Testis (tissue), 2 donors: Measurements from ENCODE around the gene UQCRH.
"Not testable (repeated sequence)": the region's sequence is repeated elsewhere in the genome, so short reads cannot be mapped to it uniquely, and the experiment has no call there.

Experiments
- CTCF ChIP-seq, 3 experiments: fragments of 450-650 bp in 2 of 3; fragments of 200-600 bp in 1 of 3; sonication (generic) in 1 of 3; IDR thresholded peaks; one replicate each; pipeline ENCODE4 v1.5.1; 2016 to 2019; ENCODE audit warnings: antibody characterized with exemption in 3 of 3, mild to moderate bottlenecking in 2 of 3, moderate library complexity in 1 of 3
- POLR2A ChIP-seq: fragments of 450-650 bp; IDR thresholded peaks from one replicate; pipeline ENCODE4 v1.6.1; 2017; ENCODE audit warnings: antibody characterized with exemption, mild to moderate bottlenecking, moderate library complexity

GRCh38 chr1:46331786-46332540 lies 28.5 kb downstream of the UQCRH start:
- not testable (repeated sequence) for TF ChIP-seq POLR2A; CTCF (IDR thresholded peaks at IDR 0.05)
